Ascending aorta (tissue), 2 donors: ENCODE results near the gene MIA2. TPM values are rescaled to one million over a fixed set of nuclear protein-coding genes. Genes with fewer than 3 reads are reported as not detected.

Source experiments
- DNase-seq, 2 donors: peaks; one replicate each; pipeline ENCODE4 v3.0.0-alpha.2; 2019; ENCODE audit warnings: low spot score in 2 of 2
- H3K27ac ChIP-seq, 2 donors: fragments of 200-600 bp; sonication (generic); one replicate each; pipeline ENCODE4 v1.5.1; 2016 to 2017; ENCODE audit warnings: mild to moderate bottlenecking in 1 of 2
- H3K27me3 ChIP-seq: fragments of 200-600 bp; sonication (generic); one replicate; pipeline ENCODE4 v1.5.1; 2017
- H3K36me3 ChIP-seq, 2 donors: fragments of 200-600 bp; sonication (generic); one replicate each; pipeline ENCODE4 v1.5.1; 2016
- H3K4me1 ChIP-seq, 2 donors: fragments of 200-600 bp; sonication (generic); one replicate each; pipeline ENCODE4 v1.5.1; 2016 to 2017; ENCODE audit warnings: mild to moderate bottlenecking in 1 of 2
- H3K4me3 ChIP-seq, 2 donors: fragments of 200-600 bp; sonication (generic); one replicate each; pipeline ENCODE4 v1.5.1; 2016 to 2017; ENCODE audit warnings: mild to moderate bottlenecking in 1 of 2
- H3K9me3 ChIP-seq, 2 donors: fragments of 200-600 bp; sonication (generic); one replicate each; pipeline ENCODE4 v1.5.1; 2016
- CTCF ChIP-seq, 3 experiments: fragments of 200-600 bp in 2 of 3; fragments of 450-650 bp in 1 of 3; sonication (generic) in 2 of 3; IDR thresholded peaks; one replicate each; pipeline ENCODE4 v1.5.1; 2016 to 2019; ENCODE audit warnings: antibody characterized with exemption in 3 of 3, mild to moderate bottlenecking in 1 of 3, moderate library complexity in 1 of 3
- intact Hi-C: fragments of 100-400 bp; cut with DNase I; formaldehyde crosslinking; loops from one replicate; pipeline ENCODE4 v1.15.1; 2023
- total RNA-seq: library from RNA; depleted of rRNA; stranded (reverse); fragments of >200 nt; gene quantifications from one replicate; pipeline ENCODE4 v1.1.0, GENCODE V29; 2016

MIA2 gene
- total RNA-seq, 1 donor from 2014 or later, result 14.4 TPM

- no peaks in the 10 kb centered on the region for H3K27me3 ChIP-seq
- H3K4me1 ChIP-seq, result peaks cover 0 to 12% of the 10 kb centered on the region in 2 donors
- no peaks in the 10 kb centered on the region for H3K9me3 ChIP-seq
- no peak for TF ChIP-seq CTCF (IDR thresholded peaks at IDR 0.05)
- H3K4me3 ChIP-seq, result peak within 1 kb of the TSS; percentile 95 to 98
- H3K27ac ChIP-seq, result peak within 1 kb of the TSS; percentile 93 to 95
- peak; percentile 84 to 98 for DNase-seq
- intact Hi-C loops, result loop anchor here (1.0 to 2.0 kb wide), 3 partner anchors 165 to 329 kb away; partner anchors contain the start of genes SEC23A and TRAPPC6B
- H3K36me3 ChIP-seq, result no peaks in the 10 kb centered on the region
Observed at GRCh38 chr14:39432179-39432618, 198.5 kb downstream of the MIA2 start, which contains the start of gene FBXO33. Gene FBXO33, minus strand, starts transcription at chr14:39432433. Its CDS starts 271 bp downstream, at chr14:39432162.

GRCh38 chr14:39432619-39433451 is 199.1 kb downstream of the MIA2 start:
- no peaks in the 10 kb centered on the region for H3K27me3 ChIP-seq
- H3K9me3 ChIP-seq, result no peaks in the 10 kb centered on the region
- peak overlapping the region; percentile 93 to 95 for H3K27ac ChIP-seq
- peak; percentile 63 to 95 for DNase-seq
- intact Hi-C loops, result loop anchor here (1.0 to 2.0 kb wide), 3 partner anchors 166 to 330 kb away; partner anchors contain the start of genes SEC23A and TRAPPC6B
- no peaks in the 10 kb centered on the region for H3K36me3 ChIP-seq
- peak overlapping the region; percentile 95 to 98 for H3K4me3 ChIP-seq
- H3K4me1 ChIP-seq, result peaks cover 0 to 12% of the 10 kb centered on the region in 2 donors
- peak; percentile 18 to 48 (median 18) for TF ChIP-seq CTCF (IDR thresholded peaks at IDR 0.05)

- TF ChIP-seq CTCF (IDR thresholded peaks at IDR 0.05), result no peak
- intact Hi-C loops, result loop anchor here (2.0 kb wide), 1 partner anchor 167 kb away; no protein-coding TSS in a partner anchor
- DNase-seq, result no peak
Observed at GRCh38 chr14:39433452-39433813, 199.7 kb downstream of the MIA2 start.

GRCh38 chr14:39434401-39434800 is 200.7 kb downstream of the MIA2 start:
- no peak for TF ChIP-seq CTCF (IDR thresholded peaks at IDR 0.05)
- no peak for DNase-seq
- intact Hi-C loops, result no loop called here

More at GRCh38 chr14:39433452-39433813, 199.7 kb downstream of the MIA2 start:
- peak overlapping the region; percentile 93 to 95 for H3K27ac ChIP-seq
- peak overlapping the region; percentile 95 to 98 for H3K4me3 ChIP-seq
- no peaks in the 10 kb centered on the region for H3K27me3 ChIP-seq
- H3K9me3 ChIP-seq, result no peaks in the 10 kb centered on the region
- H3K4me1 ChIP-seq, result peaks cover 0 to 10% of the 10 kb centered on the region in 2 donors
- no peaks in the 10 kb centered on the region for H3K36me3 ChIP-seq

GRCh38 chr14:39435241-39435640 is 201.5 kb downstream of the MIA2 start:
- no peak for DNase-seq
- Histone ChIP-seq H3K4me1 (peaks cover 0 to 7% of the 10 kb centered on the region in 2 donors), H3K9me3 (no peaks in the 10 kb centered on the region), H3K4me3 (no peak overlapping the region), H3K27me3 (no peaks in the 10 kb centered on the region), H3K27ac (no peak overlapping the region), H3K36me3 (no peaks in the 10 kb centered on the region)
- no peak for TF ChIP-seq CTCF (IDR thresholded peaks at IDR 0.05)
- intact Hi-C loops, result no loop called here

More at GRCh38 chr14:39434401-39434800, 200.7 kb downstream of the MIA2 start:
- Histone ChIP-seq H3K27me3 (no peaks in the 10 kb centered on the region), H3K4me3 (no peak overlapping the region), H3K27ac (no peak overlapping the region), H3K4me1 (peaks cover 0 to 7% of the 10 kb centered on the region in 2 donors), H3K36me3 (no peaks in the 10 kb centered on the region), H3K9me3 (no peaks in the 10 kb centered on the region)

Other genes with a start within 250 kb of the MIA2 start
- gene SEC23A, start 130.7 kb upstream of the MIA2 start, total RNA-seq, result 74.8 TPM
- gene GEMIN2, start 119.6 kb upstream of the MIA2 start, total RNA-seq, result 23.8 TPM
- gene TRAPPC6B, start 63.6 kb upstream of the MIA2 start, total RNA-seq, result 5.3 TPM
- gene PNN, start 58.7 kb upstream of the MIA2 start, total RNA-seq, result 19.3 TPM
- 14.5 TPM for gene FBXO33, start 198.5 kb downstream of the MIA2 start, total RNA-seq